ACHN (cell line): ENCODE measurements around the gene RASA4B.
"Not testable (repeated sequence)": the region's sequence is repeated elsewhere in the genome, so short reads cannot be mapped to it uniquely, and the experiment has no call there.

Source experiments
- DNase-seq: peaks from one replicate; pipeline ENCODE4 v3.0.0-alpha.2; 2015
- in situ Hi-C: cut with HindIII; loops from 2 replicates; pipeline ENCODE4 v1.10.0; 2017; ENCODE audit warnings: low sequenced_read_pairs, low pct_ligation_motif_present, low pct_unique_long_range_greater_than_20kb

RASA4B gene

DNA sequence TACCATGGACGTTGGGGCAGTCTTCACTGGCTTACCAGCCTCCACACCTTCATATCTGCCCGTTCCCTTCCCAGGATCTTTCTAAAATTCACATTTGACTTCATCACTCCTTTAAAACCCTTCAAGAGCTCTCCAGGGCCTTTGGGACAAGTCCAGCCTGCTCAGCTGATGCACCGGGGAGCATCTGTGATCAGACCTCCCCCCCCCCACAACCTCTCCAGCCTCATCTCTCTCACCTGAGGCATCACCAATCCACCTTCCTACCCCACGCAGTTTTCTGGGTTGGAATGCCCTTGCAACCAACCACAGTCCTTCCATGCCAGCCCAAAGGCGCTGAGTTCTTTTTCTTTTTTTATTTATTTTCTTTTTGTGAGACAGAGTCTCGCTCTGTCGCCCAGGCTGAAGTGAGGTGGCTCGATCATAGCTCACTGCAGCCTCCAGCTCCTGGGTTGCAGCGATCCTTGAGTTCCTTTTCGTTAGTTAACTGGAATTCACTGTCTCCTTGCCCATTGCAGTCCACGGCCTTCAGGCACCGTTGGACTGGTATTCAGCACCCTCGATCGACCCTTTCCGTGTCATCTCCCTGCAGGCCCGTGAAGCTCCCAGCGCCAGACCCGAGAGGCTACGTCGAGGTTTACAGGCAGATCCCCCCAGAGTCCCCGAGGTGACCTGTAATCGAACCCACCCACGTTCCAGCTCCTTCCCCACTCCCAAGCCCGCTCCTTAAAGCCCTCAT, 53.6 kb downstream of the RASA4B start:
- in situ Hi-C loops, result no loop called here
- DNase-seq, result peak; percentile 56

- in situ Hi-C loops, result no loop called here
- no peak for DNase-seq
These were observed 57.1 kb downstream of the RASA4B start for GRCh38 chr7:102460467-102460866.

DNA sequence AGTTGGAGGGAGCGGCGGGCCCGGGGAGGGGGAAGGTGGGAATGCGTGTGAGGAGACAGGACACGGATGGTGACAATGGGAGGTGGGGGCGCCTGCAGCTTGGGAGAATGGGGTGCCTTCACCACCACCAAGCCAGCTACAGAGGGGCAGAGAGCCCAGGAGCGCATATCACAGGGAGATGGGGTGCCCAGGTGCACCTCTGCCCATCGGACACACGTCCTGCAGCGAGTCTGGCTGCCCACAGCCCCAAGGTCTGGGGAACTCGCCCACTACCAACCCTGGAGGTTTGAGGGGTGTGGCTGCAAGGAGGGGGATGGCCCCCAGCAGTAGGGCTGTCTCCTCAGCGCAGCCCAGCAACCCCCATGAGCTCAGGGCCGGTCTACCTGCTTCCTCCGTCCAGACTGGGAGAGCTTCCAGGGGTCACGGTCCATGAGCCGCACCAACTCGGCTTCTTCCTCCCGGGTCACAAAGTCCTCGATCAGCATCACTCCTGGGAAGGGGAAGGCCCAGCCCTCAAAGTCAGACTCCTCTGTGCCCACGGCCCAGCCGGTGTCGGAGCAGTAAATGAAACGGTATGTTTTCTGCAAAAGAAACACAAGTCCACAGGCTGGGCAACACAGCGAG, 58.2 kb downstream of the RASA4B start:
- in situ Hi-C loops, result no loop called here
- DNase-seq, result no peak

DNA sequence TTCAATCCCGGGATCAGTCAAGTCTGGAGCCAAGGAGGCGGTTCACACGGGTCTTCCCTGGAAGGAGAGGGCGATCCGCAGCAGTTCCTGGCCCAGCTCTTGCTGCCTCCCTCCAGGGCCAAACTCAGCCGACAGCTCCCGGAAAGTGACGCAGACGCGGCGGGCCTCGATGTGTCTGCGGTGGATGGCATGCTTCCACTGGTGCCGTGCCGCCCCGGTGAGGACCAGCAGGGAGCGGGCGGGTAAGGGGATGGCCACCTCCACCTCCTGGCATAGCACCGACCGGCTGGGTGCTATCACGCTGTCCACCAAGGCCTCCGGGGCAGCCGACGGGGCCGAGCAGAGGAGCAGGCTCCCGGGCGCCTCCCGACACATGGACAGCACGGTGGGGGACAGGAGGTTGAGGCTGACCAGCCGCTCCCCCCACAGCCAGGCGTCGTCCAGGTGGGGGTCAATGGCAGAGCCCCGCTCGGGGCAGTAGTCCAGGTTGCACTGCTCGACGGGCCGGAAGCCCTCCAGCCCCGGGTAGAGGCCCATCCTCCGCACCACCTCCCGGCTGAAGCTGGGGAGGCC, 60.1 kb downstream of the RASA4B start:
- DNase-seq, result no peak
- in situ Hi-C loops, result no loop called here

- DNase-seq, result no peak
- in situ Hi-C loops, result no loop called here
These were observed 61.2 kb downstream of the RASA4B start for GRCh38 chr7:102456327-102456726.

DNA sequence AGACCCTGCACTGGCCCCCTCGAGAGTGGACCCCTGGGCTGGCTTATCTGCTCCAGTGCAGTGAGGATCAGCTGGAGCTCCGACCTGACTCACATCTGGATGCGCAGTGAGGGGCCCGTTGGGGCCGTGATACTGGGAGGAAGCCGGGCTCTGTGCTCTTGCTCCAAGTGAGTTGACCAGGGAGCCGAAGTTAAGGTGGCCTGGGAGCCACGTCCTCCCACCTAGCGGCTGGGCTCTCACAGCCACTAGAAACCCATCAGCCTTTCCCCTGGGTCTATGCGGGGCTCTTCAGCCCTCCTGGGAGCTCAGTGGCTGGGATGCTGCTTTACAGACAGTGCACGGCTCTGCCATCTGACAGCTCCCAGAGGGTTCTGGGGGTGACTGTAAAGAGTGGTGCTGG, 62.0 kb downstream of the RASA4B start:
- in situ Hi-C loops, result no loop called here
- DNase-seq, result no peak

DNA sequence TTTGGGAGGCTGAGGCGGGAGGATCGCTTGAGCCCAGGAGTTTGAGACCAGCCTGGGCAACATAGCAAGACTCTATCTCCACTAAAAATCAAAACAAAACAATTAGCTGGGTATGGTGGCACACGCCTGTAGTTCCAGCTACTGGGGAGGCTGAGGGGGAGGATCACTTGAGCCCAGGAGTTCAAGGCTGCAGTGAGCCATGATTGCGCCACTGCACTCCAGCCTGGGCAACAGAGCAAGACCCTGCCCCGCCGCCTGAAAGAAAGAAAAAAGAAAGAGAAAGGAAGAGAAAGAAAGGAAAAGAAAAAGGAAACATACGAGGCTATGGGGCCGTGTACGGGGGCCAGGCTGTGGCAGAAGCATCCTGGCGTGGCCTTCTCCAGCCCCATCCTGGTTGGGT, 62.6 kb downstream of the RASA4B start:
- in situ Hi-C loops, DNase-seq: not testable (repeated sequence)

- no peak for DNase-seq
- in situ Hi-C loops, result no loop called here
These were observed 63.1 kb downstream of the RASA4B start for GRCh38 chr7:102454468-102454867.

GRCh38 chr7:102453319-102453718, 64.3 kb downstream of the RASA4B start:
- in situ Hi-C loops, result no loop called here
- no peak for DNase-seq

GRCh38 chr7:102452451-102452850, 65.1 kb downstream of the RASA4B start:
- in situ Hi-C loops, result no loop called here
- DNase-seq, result no peak

DNA sequence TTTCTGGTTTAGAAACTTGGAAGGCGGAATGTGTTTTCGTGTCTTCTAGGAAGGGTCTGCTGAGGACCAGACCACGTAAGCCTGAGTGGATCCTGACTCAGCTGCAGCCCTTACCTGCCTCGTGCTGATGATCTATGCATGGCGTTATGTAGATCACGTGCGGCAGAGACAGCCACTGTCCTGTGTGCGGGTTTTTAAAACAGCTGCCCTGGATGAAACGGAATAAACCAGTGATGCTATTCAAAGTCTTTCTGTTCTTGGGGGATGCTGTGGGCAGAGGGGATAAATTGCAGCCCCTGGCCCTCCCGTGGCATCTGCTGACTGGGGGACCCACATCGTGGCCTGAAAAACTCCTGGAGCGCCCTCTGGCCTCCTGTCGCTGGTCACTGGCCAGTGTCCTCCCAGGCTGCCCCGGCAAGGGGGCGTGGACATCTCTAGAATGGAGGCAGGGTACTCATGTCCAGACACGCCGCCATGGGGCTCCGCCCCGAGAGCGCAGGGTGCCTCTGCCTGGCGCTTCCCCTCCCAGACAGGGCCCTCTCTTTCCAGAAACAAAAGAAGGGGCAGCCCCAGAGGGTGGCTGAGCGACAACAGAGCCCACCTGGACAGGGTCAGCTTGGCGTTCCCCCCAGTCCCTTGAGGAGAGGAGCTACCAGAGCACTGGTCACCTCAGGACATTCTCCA, 66.1 kb downstream of the RASA4B start:
- in situ Hi-C loops, result no loop called here
- no peak for DNase-seq

DNA sequence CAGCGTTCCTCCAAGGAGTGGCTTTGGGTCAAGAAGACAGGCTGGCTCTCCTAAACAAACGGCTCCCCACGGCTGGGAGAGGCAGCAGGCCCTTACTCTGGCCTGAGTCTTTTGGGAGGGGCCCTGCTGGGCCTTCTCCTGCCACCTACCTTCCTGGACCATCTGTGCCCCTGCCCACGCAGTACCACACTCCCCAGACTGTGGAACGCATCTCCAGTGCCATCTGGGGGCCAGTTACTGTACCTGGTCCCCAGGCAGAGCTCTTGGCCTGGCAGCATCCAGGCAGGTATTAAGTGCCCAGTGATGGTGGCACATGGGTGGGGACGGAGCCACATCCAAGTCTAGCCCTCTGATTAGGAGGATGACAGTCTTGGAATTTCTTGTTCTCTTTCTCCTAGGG, 67.3 kb downstream of the RASA4B start:
- DNase-seq, result peak; percentile 38
- in situ Hi-C loops, result no loop called here

GRCh38 chr7:102449136-102449535, 68.4 kb downstream of the RASA4B start:
- in situ Hi-C loops, result no loop called here

DNA sequence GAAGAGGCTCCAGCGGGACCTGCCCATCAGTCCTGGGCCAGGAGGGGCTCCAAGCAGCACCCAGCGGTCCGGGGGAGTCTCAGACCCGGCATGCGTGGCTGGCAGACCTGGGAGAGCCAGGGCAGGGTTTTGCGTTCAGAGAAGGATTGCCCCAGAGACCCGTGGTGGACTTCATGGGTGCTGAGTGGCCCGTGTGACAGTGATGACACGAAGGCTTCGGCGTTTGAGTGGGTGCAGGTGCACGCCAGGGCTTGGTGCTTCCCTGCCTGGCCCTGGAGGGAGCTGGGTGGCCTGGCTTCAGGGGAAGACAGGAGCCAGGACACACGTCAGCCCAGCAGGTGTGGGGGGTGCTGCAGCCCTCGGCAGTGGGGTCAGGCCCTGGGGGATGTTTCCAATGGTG, 70.3 kb downstream of the RASA4B start:
- in situ Hi-C loops, result no loop called here
- no peak for DNase-seq

More at GRCh38 chr7:102449136-102449535, 68.4 kb downstream of the RASA4B start:
- no peak for DNase-seq

DNA sequence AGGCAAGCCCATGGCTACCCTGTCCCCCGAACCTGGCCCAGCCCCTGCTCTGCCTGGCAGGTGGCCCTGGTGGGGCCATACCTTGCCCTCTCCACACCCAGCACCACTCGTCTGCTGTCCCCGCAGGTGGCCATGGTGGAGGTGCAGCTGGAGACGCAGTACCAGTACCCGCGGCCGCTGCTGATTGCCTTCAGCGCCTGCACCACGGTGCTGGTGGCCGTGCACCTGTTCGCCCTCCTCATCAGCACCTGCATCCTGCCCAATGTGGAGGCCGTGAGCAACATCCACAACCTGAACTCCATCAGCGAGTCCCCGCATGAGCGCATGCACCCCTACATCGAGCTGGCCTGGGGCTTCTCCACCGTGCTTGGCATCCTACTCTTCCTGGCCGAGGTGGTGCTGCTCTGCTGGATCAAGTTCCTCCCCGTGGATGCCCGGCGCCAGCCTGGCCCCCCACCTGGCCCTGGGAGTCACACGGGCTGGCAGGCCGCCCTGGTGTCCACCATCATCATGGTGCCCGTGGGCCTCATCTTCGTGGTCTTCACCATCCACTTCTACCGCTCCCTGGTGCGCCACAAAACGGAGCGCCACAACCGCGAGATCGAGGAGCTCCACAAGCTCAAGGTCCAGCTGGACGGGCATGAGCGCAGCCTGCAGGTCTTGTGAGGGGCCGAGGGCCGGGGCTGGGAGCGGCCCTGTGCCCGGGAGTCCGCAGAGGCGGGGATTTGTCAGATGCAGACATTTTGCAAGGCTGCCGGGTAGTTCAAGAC, 71.0 kb downstream of the RASA4B start:
- DNase-seq, result no peak
- in situ Hi-C loops, result no loop called here

GRCh38 chr7:102445674-102446071, 71.9 kb downstream of the RASA4B start:
- in situ Hi-C loops, result no loop called here

DNA sequence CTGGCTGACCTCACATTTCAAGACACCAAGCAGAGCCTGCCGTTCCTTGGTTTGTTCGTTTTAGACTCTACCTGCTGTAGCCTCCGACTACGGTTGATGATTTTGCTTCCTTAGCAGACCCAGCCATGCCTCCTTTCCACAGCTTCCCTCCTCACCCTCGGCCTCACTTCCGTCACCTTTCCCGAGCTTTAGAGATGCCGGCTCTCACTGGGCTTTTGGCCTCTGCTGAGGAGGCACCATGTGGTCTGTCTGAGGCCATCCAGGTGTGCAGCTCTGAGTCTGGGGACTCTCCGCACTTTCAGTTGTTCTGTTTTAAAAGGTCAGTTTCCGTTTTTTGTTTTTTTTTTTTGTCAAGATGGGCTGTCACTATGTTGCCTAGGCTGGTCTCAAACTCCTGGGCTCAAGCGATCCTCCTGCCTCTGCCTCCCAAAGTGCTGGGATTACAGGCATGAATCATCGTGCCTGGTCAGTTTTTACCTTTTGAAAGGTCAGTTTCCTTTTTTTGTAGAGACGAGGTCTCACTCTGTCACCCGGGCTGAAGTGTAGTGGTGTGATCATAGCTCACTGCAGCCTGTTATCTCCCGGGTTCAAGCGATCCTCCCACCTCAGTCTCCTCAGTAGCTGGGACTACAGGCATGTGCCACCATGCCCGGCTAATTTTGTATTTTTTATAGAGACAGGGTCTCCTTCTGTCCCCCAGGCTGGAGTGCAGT, 72.5 kb downstream of the RASA4B start:
- in situ Hi-C loops, result no loop called here

More at GRCh38 chr7:102445674-102446071, 71.9 kb downstream of the RASA4B start:
- no peak for DNase-seq

More for the DNA sequence above, 72.5 kb downstream of the RASA4B start:
- DNase-seq, result no peak
